Psoas muscle (tissue), 8 donors: ENCODE data around the gene SHISA5. TPM values are rescaled to one million over a fixed set of nuclear protein-coding genes. Genes with fewer than 3 reads are reported as not detected.
"Not testable (repeated sequence)": the region's sequence is repeated elsewhere in the genome, so short reads cannot be mapped to it uniquely, and the experiment has no call there.

Experiments used
- ATAC-seq, 4 donors: fragments of 200-7000 bp; cut with Tn5 transposase; one replicate each; pipeline ENCODE4 v1.9.1; 2020; ENCODE audit warnings: moderate library complexity in 3 of 4, mild to moderate bottlenecking in 2 of 4
- DNase-seq, 2 donors: peaks; one replicate each; pipeline ENCODE4 v3.0.0-alpha.2; 2020
- H3K27ac ChIP-seq: fragments of 200-600 bp; one replicate; pipeline ENCODE4 v1.8.0; 2022
- H3K27me3 ChIP-seq, 3 donors: fragments of 200-600 bp in 1 of 3; one replicate each; pipeline versions ENCODE4 v1.6.1 to v1.8.0; 2013 to 2022; ENCODE audit warnings: low read length in 2 of 3, mild to moderate bottlenecking in 2 of 3, moderate library complexity in 1 of 3; ENCODE audit not compliant: insufficient read depth in 3 of 3
- H3K36me3 ChIP-seq, 2 donors: fragments of 200-600 bp in 1 of 2; one replicate each; pipeline versions ENCODE4 v1.6.1 to v1.8.0; 2013 to 2022; ENCODE audit warnings: low read depth in 1 of 2, mild to moderate bottlenecking in 1 of 2, moderate library complexity in 1 of 2; ENCODE audit not compliant: insufficient read depth in 1 of 2
- H3K4me1 ChIP-seq: fragments of 200-600 bp; one replicate; pipeline ENCODE4 v1.8.0; 2022
- H3K4me3 ChIP-seq: fragments of 200-600 bp; one replicate; pipeline ENCODE4 v1.8.0; 2022; ENCODE audit warnings: mild to moderate bottlenecking
- H3K9me3 ChIP-seq: fragments of 200-600 bp; one replicate; pipeline ENCODE4 v1.8.0; 2022
- WGBS, 3 donors: extraction: QIAGEN DNeasy Blood & Tissue Kit; methylation state at CpG; one replicate each; pipeline versions ENCODE4 v1.1.6 to v1.1.7; 2013; 5-methylcytosine and 5-hydroxymethylcytosine counted together
- intact Hi-C, 2 donors: fragments of 100-400 bp; cut with DNase I; formaldehyde crosslinking; loops; one replicate each; pipeline versions ENCODE4 v1.11.0 to v1.14.2; 2022
- long read RNA-seq, 2 donors: library from polyadenylated mRNA; unstranded; transcript quantifications; one replicate each; pipeline ENCODE4 v2.0.0, GENCODE V29; 2021
- polyA plus RNA-seq, 3 donors: library from polyadenylated mRNA; stranded (reverse); fragments of 200-250 nt; gene quantifications; one replicate each; pipeline ENCODE4 v1.2.3, GENCODE V29; 2013
- total RNA-seq, 4 donors: library from RNA; stranded (reverse); fragmentation: NEBNext Ultra II Directional in 2 of 4; extraction: Animal tissue kit (Norgen Biotek cat#: 25700) in 2 of 4; gene quantifications; one replicate each; pipeline versions ENCODE4 v1.2.1 to v1.2.4, GENCODE V29; 2021 to 2023
- TF ChIP-seq, protein P1 (sequence below): fragments of 200-600 bp; IDR thresholded peaks from one replicate; pipeline ENCODE4 v1.8.0; 2022; ENCODE audit warnings: antibody characterized with exemption
- donor health status: healthy with polysubstance abuse.
- donor health status: DM: no; HTN: no; CAD: no; lungs with moderate emphysema.
- donor health status: Bipolar disorder and iron deficiency.
- donor health status: healthy.
- donor health status: DM: yes; HTN: yes; CAD: no.
- donor health status: DM: no; HTN: no; CAD: no.
- donor health status: DM: no; HTN: no; CAD: no.
- donor health status: DM: yes; HTN: yes; CAD: no.

SHISA5 gene, protein sequence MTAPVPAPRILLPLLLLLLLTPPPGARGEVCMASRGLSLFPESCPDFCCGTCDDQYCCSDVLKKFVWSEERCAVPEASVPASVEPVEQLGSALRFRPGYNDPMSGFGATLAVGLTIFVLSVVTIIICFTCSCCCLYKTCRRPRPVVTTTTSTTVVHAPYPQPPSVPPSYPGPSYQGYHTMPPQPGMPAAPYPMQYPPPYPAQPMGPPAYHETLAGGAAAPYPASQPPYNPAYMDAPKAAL
- total RNA-seq = 10 to 100 TPM; 23.9 to 34.7 (median 28.7) TPM
- 10 to 100 TPM; 16.9 to 24.3 (median 23.1) TPM for polyA plus RNA-seq
- long read RNA-seq, donor 1, transcript SHISA5-206 (4 exons, 1,839 nt) = minor isoform, 12 of 38 reads
- long read RNA-seq, donor 1, transcript SHISA5-201 (6 exons, 2,369 nt) = major isoform, 13 of 38 reads
- long read RNA-seq, donor 1, partial matches to known transcripts = 3 of 38 reads
- long read RNA-seq, donor 1, other reads (novel, unspliced or antisense) = 8 of 38 reads
- long read RNA-seq, donor 2, transcript SHISA5-201 (6 exons, 2,369 nt) = minor isoform, 19 of 64 reads
- long read RNA-seq, donor 2, transcript SHISA5-206 (4 exons, 1,839 nt) = major isoform, 36 of 64 reads
- long read RNA-seq, donor 2, partial matches to known transcripts = 1 of 64 reads
- long read RNA-seq, donor 2, other reads (novel, unspliced or antisense) = 7 of 64 reads

DNA sequence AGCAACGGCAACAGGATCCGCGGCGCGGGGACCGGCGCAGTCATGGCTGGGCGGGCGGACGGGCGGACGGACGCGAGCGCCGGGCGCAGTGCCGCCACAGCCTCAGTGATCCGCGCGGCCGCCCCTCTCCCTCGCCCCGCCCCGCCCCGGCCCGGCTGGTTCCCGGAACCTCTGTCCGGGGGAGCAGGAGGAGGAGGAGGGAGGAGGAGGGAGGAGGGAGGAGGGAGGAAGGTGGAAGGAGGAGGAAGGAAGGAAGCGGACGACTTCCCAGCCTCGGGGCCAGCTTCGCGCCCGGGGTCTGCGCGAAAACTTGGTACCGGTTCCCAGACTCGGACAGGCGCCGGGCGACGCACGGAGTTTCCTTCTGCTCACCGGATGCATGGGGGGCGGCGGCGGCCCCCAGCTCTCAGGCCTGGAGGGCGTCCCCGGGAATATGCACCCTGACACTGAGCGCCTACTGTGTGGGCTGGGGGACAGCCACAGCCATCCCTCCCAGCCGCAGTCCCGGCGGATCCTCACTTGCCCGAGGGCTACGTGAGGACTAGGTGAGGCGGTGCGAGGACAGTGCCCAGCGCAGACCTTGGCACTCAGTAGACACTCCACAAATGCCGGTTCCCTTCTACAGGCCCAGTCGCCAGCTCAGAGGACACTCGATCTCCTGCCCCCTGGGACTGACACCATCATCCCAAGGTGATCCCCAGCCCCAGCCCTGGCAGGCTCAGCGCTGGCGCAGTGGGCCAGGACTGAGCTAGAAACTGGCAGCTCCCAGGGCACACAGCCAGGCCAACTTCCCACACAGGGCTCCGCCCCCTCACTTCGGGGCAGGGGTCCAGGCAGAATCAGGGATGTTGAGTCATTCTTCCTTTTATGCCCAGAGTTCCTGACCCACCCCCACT is at the start of gene SHISA5:
TSS of gene SHISA5 (minus strand) at position 124 of the 896 bp plus-strand sequence. CDS start at position 44, 80 bp downstream.
- peaks cover 0 to 4% of the 10 kb centered on the region in 2 donors for H3K36me3 ChIP-seq
- WGBS, 3 donors = 1 to 3% (median 1%) methylated on average over 42 to 62 of the region's 66 CpGs
- peak within 1 kb of the TSS; percentile 72 for H3K27ac ChIP-seq
- peak; percentile 87 to 88 for DNase-seq
- TF ChIP-seq, protein P1, sequence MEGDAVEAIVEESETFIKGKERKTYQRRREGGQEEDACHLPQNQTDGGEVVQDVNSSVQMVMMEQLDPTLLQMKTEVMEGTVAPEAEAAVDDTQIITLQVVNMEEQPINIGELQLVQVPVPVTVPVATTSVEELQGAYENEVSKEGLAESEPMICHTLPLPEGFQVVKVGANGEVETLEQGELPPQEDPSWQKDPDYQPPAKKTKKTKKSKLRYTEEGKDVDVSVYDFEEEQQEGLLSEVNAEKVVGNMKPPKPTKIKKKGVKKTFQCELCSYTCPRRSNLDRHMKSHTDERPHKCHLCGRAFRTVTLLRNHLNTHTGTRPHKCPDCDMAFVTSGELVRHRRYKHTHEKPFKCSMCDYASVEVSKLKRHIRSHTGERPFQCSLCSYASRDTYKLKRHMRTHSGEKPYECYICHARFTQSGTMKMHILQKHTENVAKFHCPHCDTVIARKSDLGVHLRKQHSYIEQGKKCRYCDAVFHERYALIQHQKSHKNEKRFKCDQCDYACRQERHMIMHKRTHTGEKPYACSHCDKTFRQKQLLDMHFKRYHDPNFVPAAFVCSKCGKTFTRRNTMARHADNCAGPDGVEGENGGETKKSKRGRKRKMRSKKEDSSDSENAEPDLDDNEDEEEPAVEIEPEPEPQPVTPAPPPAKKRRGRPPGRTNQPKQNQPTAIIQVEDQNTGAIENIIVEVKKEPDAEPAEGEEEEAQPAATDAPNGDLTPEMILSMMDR = no peak
- H3K4me1 ChIP-seq = peaks cover 15% of the 10 kb centered on the region
- peak; percentile 54 to 76 (median 67) for ATAC-seq
- no peaks in the 10 kb centered on the region for H3K9me3 ChIP-seq
- no peaks in the 10 kb centered on the region for H3K27me3 ChIP-seq
- H3K4me3 ChIP-seq = peak within 1 kb of the TSS; percentile 76
- intact Hi-C loops = loop anchor here in 1 of 2 donors (2.0 kb wide), 1 partner anchor 39 kb away; no protein-coding TSS in a partner anchor

DNA sequence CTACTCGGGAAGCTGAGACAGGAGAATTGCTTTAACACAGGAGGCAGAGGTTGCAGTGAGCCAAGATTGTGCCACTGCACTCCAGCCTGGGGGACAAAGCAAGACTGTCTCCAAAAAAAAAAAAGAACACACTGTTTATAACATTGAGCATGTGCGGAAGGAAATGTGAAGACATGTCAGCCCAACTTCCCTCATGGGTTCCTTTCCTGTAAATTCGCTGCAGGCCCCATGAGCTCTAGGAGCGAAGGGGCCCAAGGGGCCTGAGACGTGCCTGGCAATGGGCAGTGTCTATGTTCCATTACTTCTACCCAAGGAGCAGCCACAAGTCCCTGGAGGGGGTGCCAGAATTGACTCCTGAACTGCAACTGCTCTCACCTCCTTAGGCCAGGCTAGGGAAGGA is 49.4 kb upstream of the SHISA5 start:
- Histone ChIP-seq H3K27ac (no peak overlapping the region), H3K9me3 (no peaks in the 10 kb centered on the region), H3K27me3 (no peaks in the 10 kb centered on the region), H3K4me3 (no peak overlapping the region), H3K4me1 (peaks cover 10% of the 10 kb centered on the region), H3K36me3 (no peaks in the 10 kb centered on the region)
- no peak for DNase-seq
- intact Hi-C loops = no loop called here
- WGBS, 3 donors = 88 to 90% (median 89%) methylated on average over 5 of the region's 5 CpGs
- no peak for ATAC-seq
- TF ChIP-seq, protein P1 = no peak

DNA sequence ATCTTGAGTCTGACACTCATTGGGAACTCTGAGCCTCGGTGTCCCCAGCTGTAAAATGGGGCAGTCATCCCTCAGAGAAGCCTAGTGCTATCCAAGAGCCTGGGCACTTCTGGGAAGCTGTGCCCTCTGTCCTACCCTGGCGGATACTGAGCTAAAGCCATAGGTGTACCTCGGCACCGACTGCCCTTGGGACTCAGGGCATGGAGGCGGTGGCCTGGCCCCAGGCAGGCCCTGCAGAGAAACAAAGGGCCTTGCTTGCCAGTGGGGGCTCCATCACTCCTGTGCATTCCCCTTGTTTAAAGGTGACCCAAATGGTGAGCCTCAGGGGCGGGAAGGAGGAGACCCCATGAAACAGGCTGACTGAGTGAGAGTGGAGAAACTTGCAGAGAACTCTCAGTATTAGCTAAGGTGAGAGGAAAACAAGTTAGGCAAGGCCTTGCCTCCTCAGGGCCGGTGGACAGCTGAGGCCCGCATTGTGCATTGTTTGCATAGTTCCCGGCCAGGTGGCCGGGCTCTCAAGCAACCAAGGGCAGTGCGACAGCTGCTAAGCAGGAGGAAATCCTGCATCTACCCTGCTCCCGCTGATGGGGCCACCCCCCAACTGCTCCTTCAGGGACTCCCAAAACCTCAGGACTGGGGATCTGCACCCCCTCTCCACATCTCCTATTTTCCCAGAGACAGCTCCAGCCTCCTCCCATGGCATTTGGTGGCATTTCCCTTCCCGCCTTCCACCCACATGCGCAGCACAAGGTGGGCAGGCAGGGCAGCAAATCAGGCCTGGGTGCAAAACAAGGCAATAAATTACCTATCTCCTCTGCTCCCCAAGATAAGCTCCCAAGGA is 48.4 kb upstream of the SHISA5 start:
- Histone ChIP-seq H3K4me1 (peaks cover 3% of the 10 kb centered on the region), H3K27me3 (no peaks in the 10 kb centered on the region), H3K27ac (no peak overlapping the region), H3K4me3 (no peak overlapping the region), H3K36me3 (no peaks in the 10 kb centered on the region), H3K9me3 (no peaks in the 10 kb centered on the region)
- WGBS, 3 donors = 75 to 80% (median 79%) methylated on average over 14 of the region's 14 CpGs
- ATAC-seq (no peak), DNase-seq (no peak)
- intact Hi-C loops = no loop called here
- TF ChIP-seq, protein P1 = no peak

DNA sequence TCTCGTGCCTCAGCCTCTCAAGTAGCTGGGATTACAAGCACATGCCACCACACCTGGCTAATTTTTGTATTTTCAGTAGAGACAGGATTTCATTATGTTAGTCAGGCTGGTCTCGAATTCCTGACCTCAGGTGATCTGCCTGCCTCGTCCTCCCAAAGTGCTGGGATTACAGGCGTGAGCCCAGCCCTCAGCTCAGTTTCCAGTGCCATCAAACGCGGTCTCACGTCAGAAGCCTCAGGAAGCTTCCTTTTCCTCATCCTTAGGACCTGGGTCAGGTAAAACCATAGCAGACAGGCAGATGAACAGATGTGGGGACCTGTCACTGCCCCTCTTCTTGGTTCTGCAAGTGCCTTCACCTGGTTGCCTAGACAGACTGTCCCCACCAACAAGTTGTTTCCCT is 47.7 kb upstream of the SHISA5 start:
- not testable (repeated sequence) for ATAC-seq, DNase-seq

More for the DNA sequence above, 47.7 kb upstream of the SHISA5 start:
- H3K4me3 ChIP-seq, H3K27ac ChIP-seq, H3K36me3 ChIP-seq, H3K4me1 ChIP-seq, H3K27me3 ChIP-seq, H3K9me3 ChIP-seq, intact Hi-C loops: not testable (repeated sequence)
- WGBS, 3 donors = 88 to 97% (median 89%) methylated on average over 7 of the region's 7 CpGs
